ENCODE results near the gene TEDC2. TPM values are rescaled to one million over a fixed set of nuclear protein-coding genes. Genes with fewer than 3 reads are reported as not detected.

Gene TEDC2
- total RNA-seq, 1 experiment from 2014 or later = 45.4 TPM

- Mint-ChIP-seq H3K4me3 (no peak overlapping the region), H3K4me1 (no peaks in the 10 kb centered on the region), H3K9me3 (no peaks in the 10 kb centered on the region), H3K36me3 (ENCODE audit: insufficient read depth in 1 of 3, low read depth in 3 of 3) (peaks cover 41 to 83% (median 75%) of the 10 kb centered on the region in 3 experiments; a peak in 6 of 7 replicates), H3K27me3 (ENCODE audit: low read depth) (no peaks in the 10 kb centered on the region), H3K27ac (no peak overlapping the region)
- H3K14ac ChIP-seq (ENCODE audit: insufficient read depth, low read length) = no peak overlapping the region
- H2BK120ac ChIP-seq (ENCODE audit: low read depth, low read length, poor library complexity, severe bottlenecking) = no peak overlapping the region
- no peaks in the 10 kb centered on the region for H3K9me3 ChIP-seq (ENCODE audit: control insufficient read depth, low read depth, low read length)
- no peak overlapping the region for H3T11ph ChIP-seq (ENCODE audit: low read length)
- H3K27me3 ChIP-seq (ENCODE audit: insufficient read depth, low read length) = no peaks in the 10 kb centered on the region
- no peak overlapping the region for H2AK5ac ChIP-seq (ENCODE audit: insufficient read length, low read length)
- no peak overlapping the region for H3K27ac ChIP-seq (ENCODE audit: insufficient read length, low read depth, low read length)
- no peak overlapping the region for H3K4me2 ChIP-seq (ENCODE audit: insufficient read depth, insufficient read length, low read length)
- H3K9ac ChIP-seq (ENCODE audit: extremely low read depth, insufficient read length, low read length) = no peak overlapping the region
- WGBS (ENCODE audit: extremely low coverage, insufficient read length, low lambda C conversion rate) = no CpG with 5 or more reads among the region's 9 CpGs
- no peaks in the 10 kb centered on the region for H3K79me1 ChIP-seq (ENCODE audit: insufficient read depth, low read depth, low read length, poor library complexity, severe bottlenecking)
- no peaks in the 10 kb centered on the region for H3K79me2 ChIP-seq (ENCODE audit: insufficient read depth, low read length)
- H3K18ac ChIP-seq (ENCODE audit: insufficient read length, low read depth, low read length) = no peak overlapping the region
- H3K23ac ChIP-seq (ENCODE audit: insufficient read length, low read depth, low read length) = no peak overlapping the region
- H2BK15ac ChIP-seq (ENCODE audit: low read depth, low read length) = no peak overlapping the region
- no peak overlapping the region for H4K5ac ChIP-seq (ENCODE audit: insufficient read length, low read depth, low read length)
- no peaks in the 10 kb centered on the region for H3K23me2 ChIP-seq (ENCODE audit: insufficient read length, low read depth, low read length, poor library complexity, severe bottlenecking)
- no peaks in the 10 kb centered on the region for H3K4me1 ChIP-seq (ENCODE audit: insufficient read depth, low read length)
- no peak overlapping the region for H3K56ac ChIP-seq (ENCODE audit: insufficient read length, low read depth, low read length)
- TF ChIP-seq CTCF (conservative IDR thresholded peaks at IDR 0.05) = no peak
- H4K91ac ChIP-seq (ENCODE audit: insufficient read length, low read depth, low read length) = no peak overlapping the region
- H2BK12ac ChIP-seq (ENCODE audit: insufficient read length, low read depth, low read length) = no peak overlapping the region
- no peak overlapping the region for H2BK5ac ChIP-seq (ENCODE audit: insufficient read length, low read length)
- H4K20me1 ChIP-seq (ENCODE audit: control insufficient read depth, insufficient read depth, insufficient read length) = no peaks in the 10 kb centered on the region
- no peak for DNase-seq
- no peak overlapping the region for H2BK20ac ChIP-seq (ENCODE audit: low read depth, low read length, poor library complexity, severe bottlenecking)
- no peak overlapping the region for H3K4ac ChIP-seq (ENCODE audit: low read depth, low read length)
- H4K8ac ChIP-seq (replicated peaks; ENCODE audit: insufficient read length, low read depth, low read length) = no peak overlapping the region
- no peak overlapping the region for H2AFZ ChIP-seq (ENCODE audit: low read length)
These were observed 16.4 kb upstream of the TEDC2 start for GRCh38 chr16:2443555-2443954.

All from H9 (cell line).